Thoracic aorta (tissue), 2 donors: Measurements from ENCODE around the gene TOMM20. TPM values are rescaled to one million over a fixed set of nuclear protein-coding genes. Genes with fewer than 3 reads are reported as not detected.

Experiments used
- ATAC-seq: fragments of 150-250 bp; one replicate; pipeline ENCODE4 v1.8.0; 2017; ENCODE audit warnings: low read depth; ENCODE audit not compliant: insufficient number of reproducible peaks, low FRiP score
- DNase-seq: peaks from one replicate; pipeline ENCODE4 v3.0.0-alpha.2; 2020; ENCODE audit warnings: low spot score
- H3K27ac ChIP-seq, 2 donors: fragments of 200-600 bp; sonication (generic); 1 replicate in 1 of 2; 2 replicates in 1 of 2; pipeline ENCODE4 v1.5.1; 2016; ENCODE audit warnings: mild to moderate bottlenecking in 2 of 2, moderate library complexity in 2 of 2
- H3K27me3 ChIP-seq: fragments of 200-600 bp; sonication (generic); replicated peaks from 2 replicates; pipeline ENCODE4 v1.6.0; 2016; ENCODE audit warnings: mild to moderate bottlenecking; ENCODE audit not compliant: insufficient read depth
- H3K36me3 ChIP-seq: fragments of 200-600 bp; sonication (generic); one replicate; pipeline ENCODE4 v1.5.1; 2016
- H3K4me1 ChIP-seq, 2 donors: fragments of 200-600 bp; sonication (generic); 1 replicate in 1 of 2; 2 replicates in 1 of 2; pipeline versions ENCODE4 v1.5.1 to v1.6.0; 2016; ENCODE audit warnings: low read depth in 2 of 2, mild to moderate bottlenecking in 1 of 2; ENCODE audit not compliant: control insufficient read depth in 1 of 2
- H3K4me3 ChIP-seq: fragments of 200-600 bp; sonication (generic); 2 replicates; pipeline ENCODE4 v1.5.1; 2016; ENCODE audit warnings: mild to moderate bottlenecking
- H3K9me3 ChIP-seq: fragments of 200-600 bp; sonication (generic); 2 replicates; pipeline ENCODE4 v1.5.1; 2016
- CTCF ChIP-seq: fragments of 200-600 bp; sonication (generic); IDR thresholded peaks from one replicate; pipeline ENCODE4 v1.5.1; 2019; ENCODE audit warnings: antibody characterized with exemption
- total RNA-seq, 2 donors: library from RNA; depleted of rRNA; stranded (reverse); fragments of >200 nt; gene quantifications; one replicate each; pipeline versions ENCODE4 v1.1.0 to v1.2.3, GENCODE V29; 2016

The TOMM20 gene
- total RNA-seq, 2 donors from 2014 or later, result 59.0 to 101 TPM

GRCh38 chr1:235138821-235139220 lies 10.2 kb upstream of the TOMM20 start:
- no peak for TF ChIP-seq CTCF
- Histone ChIP-seq H3K27ac (no peak overlapping the region), H3K9me3 (no peaks in the 10 kb centered on the region), H3K36me3 (peaks cover 45% of the 10 kb centered on the region), H3K4me1 (no peaks in the 10 kb centered on the region), H3K27me3 (no peaks in the 10 kb centered on the region), H3K4me3 (no peak overlapping the region)
- no peak for ATAC-seq
- DNase-seq, result no peak

DNA sequence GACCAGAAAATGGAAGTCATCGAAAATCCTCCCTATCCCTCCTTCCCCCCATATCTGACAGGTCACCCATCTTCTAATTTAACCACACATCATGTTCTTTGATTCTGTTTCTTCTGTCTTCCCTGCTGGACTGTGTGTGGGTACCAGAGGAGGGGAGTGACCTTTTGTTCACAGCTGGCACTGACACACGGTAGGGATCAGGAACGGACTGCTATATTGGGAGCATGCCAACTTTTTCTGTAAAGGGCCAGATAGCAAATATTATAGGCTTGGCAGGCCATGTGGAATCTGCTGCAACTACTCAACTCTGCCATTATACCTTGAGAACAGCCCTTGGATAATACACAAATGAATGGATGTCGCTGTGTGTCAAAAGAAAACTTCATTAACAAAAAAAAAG lies 7.5 kb upstream of the TOMM20 start:
- H3K27ac ChIP-seq, result no peak overlapping the region
- DNase-seq (no peak), ATAC-seq (no peak)
- TF ChIP-seq CTCF, result no peak
- H3K36me3 ChIP-seq, result peaks cover 32% of the 10 kb centered on the region
- no peaks in the 10 kb centered on the region for H3K4me1 ChIP-seq
- no peaks in the 10 kb centered on the region for H3K9me3 ChIP-seq
- no peak overlapping the region for H3K4me3 ChIP-seq
- H3K27me3 ChIP-seq, result no peaks in the 10 kb centered on the region

GRCh38 chr1:235134171-235134570 lies 5.5 kb upstream of the TOMM20 start:
- H3K36me3 ChIP-seq, result peaks cover 28% of the 10 kb centered on the region
- no peak for TF ChIP-seq CTCF

GRCh38 chr1:235133086-235133485 lies 4.4 kb upstream of the TOMM20 start:
- no peak for DNase-seq
- no peak for TF ChIP-seq CTCF

More at GRCh38 chr1:235134171-235134570, 5.5 kb upstream of the TOMM20 start:
- no peak for ATAC-seq
- H3K9me3 ChIP-seq, result no peaks in the 10 kb centered on the region
- H3K4me3 ChIP-seq, result no peak overlapping the region
- H3K27ac ChIP-seq, result no peak overlapping the region
- DNase-seq, result no peak
- H3K4me1 ChIP-seq, result no peaks in the 10 kb centered on the region
- no peaks in the 10 kb centered on the region for H3K27me3 ChIP-seq

GRCh38 chr1:235131961-235132360 lies 3.3 kb upstream of the TOMM20 start:
- DNase-seq, result no peak
- no peak for TF ChIP-seq CTCF
- ATAC-seq, result no peak
- peaks cover 5 to 9% of the 10 kb centered on the region in 2 donors for H3K4me1 ChIP-seq
- H3K27me3 ChIP-seq, result no peaks in the 10 kb centered on the region
- no peak overlapping the region for H3K27ac ChIP-seq
- no peak overlapping the region for H3K4me3 ChIP-seq
- peaks cover 17% of the 10 kb centered on the region for H3K36me3 ChIP-seq
- no peaks in the 10 kb centered on the region for H3K9me3 ChIP-seq

More at GRCh38 chr1:235133086-235133485, 4.4 kb upstream of the TOMM20 start:
- Histone ChIP-seq H3K9me3 (no peaks in the 10 kb centered on the region), H3K27me3 (no peaks in the 10 kb centered on the region), H3K4me1 (no peaks in the 10 kb centered on the region), H3K36me3 (peaks cover 24% of the 10 kb centered on the region), H3K4me3 (no peak overlapping the region), H3K27ac (no peak overlapping the region)
- no peak for ATAC-seq
